ENCODE measurements around the gene TRABD2A.

- no peak for TF ChIP-seq CTCF (IDR thresholded peaks at IDR 0.05)
- TF ChIP-seq POLR2A (IDR thresholded peaks at IDR 0.05): no peak
Observed at GRCh38 chr2:84925336-84925723, 44.4 kb upstream of the TRABD2A start.

All from body of pancreas (tissue), 4 donors.